ENCODE results near the gene SF3A1. TPM values are rescaled to one million over a fixed set of nuclear protein-coding genes. Genes with fewer than 3 reads are reported as not detected.

The SF3A1 gene
- total and polyA plus RNA-seq, 4 donors, result 19.6 to 41.6 (median 23.9) TPM

DNA sequence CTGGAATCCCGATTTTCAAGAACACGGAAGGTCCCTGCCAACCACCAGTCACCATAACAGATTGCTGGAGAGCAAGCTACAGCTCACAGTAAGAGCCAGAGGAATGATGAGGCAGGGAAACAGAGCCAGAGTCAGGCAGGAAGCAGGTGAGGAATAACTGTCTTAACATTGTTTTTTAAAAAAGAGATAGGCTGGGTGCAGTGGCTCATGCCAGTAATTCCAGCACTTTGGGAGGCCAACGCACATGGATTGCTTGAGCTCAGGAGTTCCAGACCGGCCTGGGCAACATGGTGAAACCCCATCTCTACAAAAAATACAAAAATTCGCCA lies 53.9 kb downstream of the SF3A1 start:
- Histone ChIP-seq H3K9me3 (ENCODE audit: control insufficient read depth in 4 of 4, low read length in 3 of 4) (no peaks in the 10 kb centered on the region), H3K9ac (ENCODE audit: low read depth in 1 of 2, low read length in 2 of 2) (no peak overlapping the region), H3K27ac (ENCODE audit: low read depth in 1 of 2, low read length in 2 of 2) (peak overlapping the region in 1 of 2 donors; percentile 45), H3K4me3 (ENCODE audit: low read depth in 1 of 3, low read length in 3 of 3) (no peak overlapping the region), H3K4me1 (ENCODE audit: control insufficient read depth in 4 of 4, insufficient read depth in 4 of 4, low read length in 3 of 4) (peaks cover 0 to 23% (median 16%) of the 10 kb centered on the region in 4 donors), H3K27me3 (ENCODE audit: control insufficient read depth in 4 of 4, insufficient read depth in 4 of 4, low read length in 3 of 4) (no peaks in the 10 kb centered on the region), H3K36me3 (ENCODE audit: control insufficient read depth in 4 of 4, insufficient read depth in 3 of 4, low read depth in 1 of 4, low read length in 3 of 4) (peaks cover 0 to 23% (median 9%) of the 10 kb centered on the region in 4 donors)
- no peak for DNase-seq (ENCODE audit: low spot score)
- 87% methylated on average over 5 of the region's 5 CpGs for WGBS
- TF ChIP-seq EGR1 (IDR thresholded peaks at IDR 0.05; ENCODE audit: low read depth in 2 of 2), result no peak
- TF ChIP-seq ATF3 (IDR thresholded peaks at IDR 0.05), result no peak
- TF ChIP-seq ZBTB33 (IDR thresholded peaks at IDR 0.05), result no peak

GRCh38 chr22:30301995-30302809 lies 54.5 kb downstream of the SF3A1 start:
- H3K9ac ChIP-seq (ENCODE audit: low read depth in 1 of 2, low read length in 2 of 2), result no peak overlapping the region
- no peak for DNase-seq (ENCODE audit: low spot score)
- H3K27ac ChIP-seq (ENCODE audit: low read depth in 1 of 2, low read length in 2 of 2), result peak overlapping the region; percentile 1 to 45
- no peaks in the 10 kb centered on the region for H3K27me3 ChIP-seq (ENCODE audit: control insufficient read depth in 4 of 4, insufficient read depth in 4 of 4, low read length in 3 of 4)
- H3K4me1 ChIP-seq (ENCODE audit: control insufficient read depth in 4 of 4, insufficient read depth in 4 of 4, low read length in 3 of 4), result peaks cover 0 to 23% (median 16%) of the 10 kb centered on the region in 4 donors
- WGBS, result 68% methylated on average over 9 of the region's 9 CpGs
- no peak overlapping the region for H3K4me3 ChIP-seq (ENCODE audit: low read depth in 1 of 3, low read length in 3 of 3)
- no peaks in the 10 kb centered on the region for H3K9me3 ChIP-seq (ENCODE audit: control insufficient read depth in 4 of 4, low read length in 3 of 4)
- TF ChIP-seq SP1 (IDR thresholded peaks at IDR 0.05) (no peak), FOXA2 (IDR thresholded peaks at IDR 0.05) (no peak), JUND (IDR thresholded peaks at IDR 0.05) (no peak), RAD21 (IDR thresholded peaks at IDR 0.05) (no peak), YY1 (IDR thresholded peaks at IDR 0.05) (no peak), ATF3 (IDR thresholded peaks at IDR 0.05) (no peak), RXRA (IDR thresholded peaks at IDR 0.05) (no peak), REST (IDR thresholded peaks at IDR 0.05) (no peak), EGR1 (IDR thresholded peaks at IDR 0.05; ENCODE audit: low read depth in 2 of 2) (no peak), TAF1 (conservative IDR thresholded peaks at IDR 0.05) (no peak), ZBTB33 (IDR thresholded peaks at IDR 0.05) (no peak), GABPA (IDR thresholded peaks at IDR 0.05 in 1 of 2, conservative IDR thresholded peaks at IDR 0.05 in 1 of 2) (no peak), HNF4G (IDR thresholded peaks at IDR 0.05) (no peak)
- TF ChIP-seq, protein P1, sequence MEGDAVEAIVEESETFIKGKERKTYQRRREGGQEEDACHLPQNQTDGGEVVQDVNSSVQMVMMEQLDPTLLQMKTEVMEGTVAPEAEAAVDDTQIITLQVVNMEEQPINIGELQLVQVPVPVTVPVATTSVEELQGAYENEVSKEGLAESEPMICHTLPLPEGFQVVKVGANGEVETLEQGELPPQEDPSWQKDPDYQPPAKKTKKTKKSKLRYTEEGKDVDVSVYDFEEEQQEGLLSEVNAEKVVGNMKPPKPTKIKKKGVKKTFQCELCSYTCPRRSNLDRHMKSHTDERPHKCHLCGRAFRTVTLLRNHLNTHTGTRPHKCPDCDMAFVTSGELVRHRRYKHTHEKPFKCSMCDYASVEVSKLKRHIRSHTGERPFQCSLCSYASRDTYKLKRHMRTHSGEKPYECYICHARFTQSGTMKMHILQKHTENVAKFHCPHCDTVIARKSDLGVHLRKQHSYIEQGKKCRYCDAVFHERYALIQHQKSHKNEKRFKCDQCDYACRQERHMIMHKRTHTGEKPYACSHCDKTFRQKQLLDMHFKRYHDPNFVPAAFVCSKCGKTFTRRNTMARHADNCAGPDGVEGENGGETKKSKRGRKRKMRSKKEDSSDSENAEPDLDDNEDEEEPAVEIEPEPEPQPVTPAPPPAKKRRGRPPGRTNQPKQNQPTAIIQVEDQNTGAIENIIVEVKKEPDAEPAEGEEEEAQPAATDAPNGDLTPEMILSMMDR (IDR thresholded peaks at IDR 0.05; ENCODE audit: low read depth, low read length, missing input control), result no peak
- H3K36me3 ChIP-seq (ENCODE audit: control insufficient read depth in 4 of 4, insufficient read depth in 3 of 4, low read depth in 1 of 4, low read length in 3 of 4), result peaks cover 0 to 28% (median 11%) of the 10 kb centered on the region in 4 donors

Measured in liver (tissue), 9 donors.